Measurements from ENCODE around the gene ASPA. TPM values are rescaled to one million over a fixed set of nuclear protein-coding genes. Genes with fewer than 3 reads are reported as not detected.
"Not testable (repeated sequence)": the region's sequence is repeated elsewhere in the genome, so short reads cannot be mapped to it uniquely, and the experiment has no call there.

ASPA gene
- total RNA-seq (2021; fragmentation: NEBNext Ultra II Directional; extraction: Animal tissue kit (Norgen Biotek cat#: 25700)), result not detected
- long read RNA-seq, result 0 reads

DNA sequence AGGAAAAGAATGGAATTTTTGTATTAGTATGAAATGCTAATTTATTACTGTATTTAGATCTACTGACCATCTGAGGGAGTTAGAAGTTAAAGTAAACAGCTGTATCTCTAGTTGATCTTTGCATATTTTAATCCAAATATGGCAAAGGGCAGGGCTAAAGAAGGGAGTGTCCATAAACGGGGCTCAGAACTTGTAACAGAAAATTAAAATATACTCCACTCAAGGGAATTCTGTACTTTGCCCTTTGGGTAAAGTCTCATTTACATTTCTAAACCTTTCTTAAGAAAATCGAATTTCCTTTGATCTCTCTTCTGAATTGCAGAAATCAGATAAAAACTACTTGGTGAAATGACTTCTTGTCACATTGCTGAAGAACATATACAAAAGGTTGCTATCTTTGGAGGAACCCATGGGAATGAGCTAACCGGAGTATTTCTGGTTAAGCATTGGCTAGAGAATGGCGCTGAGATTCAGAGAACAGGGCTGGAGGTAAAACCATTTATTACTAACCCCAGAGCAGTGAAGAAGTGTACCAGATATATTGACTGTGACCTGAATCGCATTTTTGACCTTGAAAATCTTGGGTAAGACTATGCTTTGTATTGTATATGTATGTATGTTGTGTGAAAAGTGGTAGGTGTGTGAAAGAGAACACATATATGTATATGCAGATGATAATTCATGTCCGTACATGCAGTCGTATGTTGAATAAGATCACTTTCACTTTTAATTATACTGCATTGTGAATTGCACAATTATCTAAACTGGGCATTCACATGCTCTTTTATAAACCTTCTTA lies at the start of gene ASPA:
Gene ASPA (plus strand): TSS at position 186 of the 799 bp plus-strand sequence. CDS start 163 bp downstream, at position 349.
- no peak for DNase-seq
- Mint-ChIP-seq H3K27me3 (ENCODE audit: insufficient read depth) (peaks cover 16% of the 10 kb centered on the region), H3K36me3 (ENCODE audit: low read depth) (no peaks in the 10 kb centered on the region), H3K4me1 (ENCODE audit: low read depth) (peaks cover 20% of the 10 kb centered on the region), H3K27ac (no peak within 1 kb of the TSS; the same call in 1 of the 2 replicates), H3K9me3 (no peaks in the 10 kb centered on the region), H3K4me3 (peak within 1 kb of the TSS; percentile 57)
- TF ChIP-seq CTCF (IDR thresholded peaks at IDR 0.05), result no peak

GRCh38 chr17:3433215-3433614 lies 42.6 kb upstream of the ASPA start:
- H3K4me3 Mint-ChIP-seq; H3K27ac Mint-ChIP-seq; H3K36me3 Mint-ChIP-seq (ENCODE audit: low read depth); DNase-seq; H3K4me1 Mint-ChIP-seq (ENCODE audit: low read depth); H3K27me3 Mint-ChIP-seq (ENCODE audit: insufficient read depth): not testable (repeated sequence)
- peaks cover 12% of the 10 kb centered on the region; the same call in 1 of the 2 replicates for H3K9me3 Mint-ChIP-seq

DNA sequence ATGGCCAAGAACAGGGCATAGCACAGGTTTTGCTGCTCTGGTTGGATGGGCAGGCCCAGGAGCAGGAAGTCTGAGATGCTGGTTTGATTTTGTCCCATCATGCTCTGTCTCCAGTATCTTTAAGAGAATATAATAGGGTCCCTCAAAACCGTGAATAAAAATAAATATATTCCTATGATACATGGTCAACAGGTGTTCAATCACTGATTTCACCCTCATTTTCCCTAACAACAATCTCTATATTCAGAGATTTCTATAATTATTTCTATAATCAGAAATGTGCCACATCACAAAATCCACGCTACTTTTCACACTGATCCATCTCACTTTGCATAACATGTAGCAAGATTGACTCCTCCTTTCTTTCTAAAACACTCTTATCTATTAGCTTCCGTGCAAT lies 42.1 kb upstream of the ASPA start, which contains the start of gene OR1E2:
Gene OR1E2 (minus strand): TSS at position 101 of the 400 bp plus-strand sequence. CDS start 0 bp downstream, at position 101.
- peaks cover 3% of the 10 kb centered on the region for H3K27me3 Mint-ChIP-seq (ENCODE audit: insufficient read depth)
- H3K4me1 Mint-ChIP-seq (ENCODE audit: low read depth), result no peaks in the 10 kb centered on the region
- TF ChIP-seq CTCF (IDR thresholded peaks at IDR 0.05), result no peak
- no peak within 1 kb of the TSS for H3K4me3 Mint-ChIP-seq
- H3K36me3 Mint-ChIP-seq (ENCODE audit: low read depth), result no peaks in the 10 kb centered on the region
- no peak within 1 kb of the TSS for H3K27ac Mint-ChIP-seq
- peaks cover 6% of the 10 kb centered on the region; the same call in 1 of the 2 replicates for H3K9me3 Mint-ChIP-seq
- no peak for DNase-seq

DNA sequence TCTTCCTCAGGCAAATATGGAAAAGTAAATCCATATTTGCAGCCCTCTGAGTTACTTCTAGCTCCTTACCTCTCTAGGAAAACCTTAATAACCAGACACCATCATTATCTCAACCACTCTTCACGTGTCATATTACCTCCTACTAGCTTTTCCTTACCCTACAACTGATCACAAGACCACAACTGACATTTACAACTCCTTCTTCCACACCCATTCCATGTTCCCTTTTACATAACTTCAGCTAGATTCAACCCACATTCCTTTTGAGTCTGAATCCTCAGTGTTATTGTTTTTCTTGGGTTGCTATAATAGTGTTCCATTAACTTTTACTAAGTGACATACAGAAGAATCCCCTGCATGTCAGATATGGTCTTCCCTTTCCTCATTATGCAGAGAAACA lies 37.4 kb upstream of the ASPA start:
- no peaks in the 10 kb centered on the region for H3K4me1 Mint-ChIP-seq (ENCODE audit: low read depth)
- TF ChIP-seq CTCF (IDR thresholded peaks at IDR 0.05), result no peak
- no peak overlapping the region for H3K27ac Mint-ChIP-seq
- no peak overlapping the region for H3K4me3 Mint-ChIP-seq
- no peaks in the 10 kb centered on the region for H3K36me3 Mint-ChIP-seq (ENCODE audit: low read depth)
- DNase-seq, result no peak
- no peaks in the 10 kb centered on the region for H3K9me3 Mint-ChIP-seq
- peaks cover 3% of the 10 kb centered on the region for H3K27me3 Mint-ChIP-seq (ENCODE audit: insufficient read depth)

DNA sequence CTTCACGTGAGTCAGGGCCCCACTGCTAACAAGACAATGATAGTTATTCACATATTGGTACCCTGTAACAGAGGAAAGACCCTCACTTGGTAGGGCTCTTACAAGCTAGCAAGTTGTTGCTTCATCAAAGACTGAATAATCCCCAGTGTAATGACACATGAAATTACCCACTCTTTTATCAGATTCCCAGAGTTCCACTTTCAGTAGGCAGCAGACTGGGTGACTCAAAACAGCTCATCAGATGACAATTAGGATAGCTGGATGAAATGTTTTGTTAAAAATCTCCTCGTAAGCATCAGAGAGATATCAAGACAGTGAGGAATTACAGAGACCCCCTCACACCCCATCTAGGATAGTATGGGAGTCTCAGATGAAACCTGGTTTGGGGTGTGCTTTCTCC lies 35.3 kb upstream of the ASPA start:
- no peaks in the 10 kb centered on the region for H3K4me1 Mint-ChIP-seq (ENCODE audit: low read depth)
- TF ChIP-seq CTCF (IDR thresholded peaks at IDR 0.05), result no peak
- H3K4me3 Mint-ChIP-seq, result no peak overlapping the region
- no peak overlapping the region for H3K27ac Mint-ChIP-seq
- no peaks in the 10 kb centered on the region for H3K9me3 Mint-ChIP-seq
- peaks cover 2% of the 10 kb centered on the region for H3K27me3 Mint-ChIP-seq (ENCODE audit: insufficient read depth)
- H3K36me3 Mint-ChIP-seq (ENCODE audit: low read depth), result no peaks in the 10 kb centered on the region
- DNase-seq, result no peak

GRCh38 chr17:3447625-3448024 lies 28.2 kb upstream of the ASPA start:
- Mint-ChIP-seq H3K9me3 (no peaks in the 10 kb centered on the region), H3K4me3 (no peak overlapping the region), H3K36me3 (ENCODE audit: low read depth) (no peaks in the 10 kb centered on the region), H3K4me1 (ENCODE audit: low read depth) (peaks cover 19% of the 10 kb centered on the region), H3K27ac (no peak overlapping the region; the same call in 1 of the 2 replicates), H3K27me3 (ENCODE audit: insufficient read depth) (peaks cover 2% of the 10 kb centered on the region; the same call in 1 of the 2 replicates)
- no peak for DNase-seq
- TF ChIP-seq CTCF (IDR thresholded peaks at IDR 0.05), result no peak

All from HFFc6 (cell line).